Measurements from ENCODE around the gene HDGFL3.

The HDGFL3 gene

GRCh38 chr15:83219026-83219425 is 11.4 kb upstream of the HDGFL3 start:
- no peak for TF ChIP-seq CTCF (IDR thresholded peaks at IDR 0.05)

DNA sequence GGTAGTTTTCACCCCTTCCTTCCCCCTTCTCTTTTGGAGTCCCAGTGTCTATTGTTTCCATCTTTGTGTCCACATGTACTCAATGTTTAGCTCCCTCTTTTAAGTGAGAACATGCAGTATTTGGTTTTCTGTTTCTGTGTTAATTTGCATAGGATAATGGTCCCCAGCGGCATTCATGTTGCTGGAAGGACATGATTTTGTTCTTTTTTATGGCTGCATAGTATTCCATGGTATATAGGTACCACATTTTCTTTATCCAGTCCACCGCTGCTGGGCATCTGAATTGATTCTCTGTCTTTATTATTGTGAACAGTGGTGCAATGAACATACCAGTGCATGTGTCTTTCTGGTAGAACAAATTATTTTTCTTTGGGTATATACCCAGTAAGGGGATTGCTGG is 7.7 kb upstream of the HDGFL3 start:
- TF ChIP-seq CTCF (IDR thresholded peaks at IDR 0.05), result no peak

- TF ChIP-seq CTCF (IDR thresholded peaks at IDR 0.05), result no peak
Measured at GRCh38 chr15:83210619-83211018, 3.0 kb upstream of the HDGFL3 start.

- no peak for TF ChIP-seq CTCF (IDR thresholded peaks at IDR 0.05)
Measured at GRCh38 chr15:83209333-83209732, 1.7 kb upstream of the HDGFL3 start.

DNA sequence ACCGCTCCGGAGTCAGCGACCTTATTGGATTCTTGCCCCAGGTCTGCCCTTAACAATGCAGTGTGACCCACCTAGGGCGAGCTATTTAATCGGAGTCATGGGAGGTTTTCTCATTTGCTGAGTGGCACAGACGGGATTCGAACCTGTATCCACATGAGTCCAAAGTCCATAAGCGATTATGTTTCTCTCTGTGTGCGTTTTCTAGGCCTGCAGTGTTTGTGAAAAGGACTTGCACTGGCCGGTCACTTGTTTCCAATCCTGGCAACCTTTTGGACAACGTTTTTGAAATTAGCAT is 691 bp upstream of the HDGFL3 start:
- no peak; the same call in 1 of the 2 replicates for TF ChIP-seq CTCF (IDR thresholded peaks at IDR 0.05)

GRCh38 chr15:83207009-83207659 is 489 bp downstream of the HDGFL3 start:
- TF ChIP-seq CTCF (IDR thresholded peaks at IDR 0.05), result no peak

- no peak for TF ChIP-seq CTCF (IDR thresholded peaks at IDR 0.05)
Measured at GRCh38 chr15:83206526-83207008, 1.1 kb downstream of the HDGFL3 start.

Measured in LNCAP (cell line).